HCT116 (cell line): ENCODE data around the gene CEP131. TPM values are rescaled to one million over a fixed set of nuclear protein-coding genes. Genes with fewer than 3 reads are reported as not detected.

Source experiments
- ATAC-seq: fragments of 200-7000 bp; cut with Tn5 transposase; 2 replicates; pipeline ENCODE4 v1.9.1; 2020; ENCODE audit warnings: mild to moderate bottlenecking, moderate library complexity
- BruUV-seq: library from RNA; stranded (reverse); fragments of 400-500 nt; replicated peaks from 2 replicates; lab custom pipeline; 2021; lab: Mats Ljungman, UMichigan
- CTCF ChIA-PET: fragments of 300-600 bp; sonication (Branson Sonifier 250); formaldehyde crosslinking; loops from one replicate; lab custom pipeline; 2021; ENCODE audit warnings: antibody characterized with exemption; lab: Charles Lee
- POLR2A ChIA-PET: fragments of 300-600, 350-600 bp; sonication (Branson Sonifier 250); formaldehyde crosslinking; loops from one replicate; lab custom pipeline; 2021; ENCODE audit warnings: antibody characterized with exemption; lab: Charles Lee
- RAD21 ChIA-PET, 2 experiments: fragments of 300-600 bp; sonication (Branson Sonifier 250); formaldehyde crosslinking; loops; one replicate each; lab custom pipeline; 2023; ENCODE audit warnings: low total read pairs in 2 of 2; ENCODE audit not compliant: uncharacterized antibody in 2 of 2, unreplicated experiment in 2 of 2, low non-redundant PET in 1 of 2; lab: Charles Lee
- DNase-seq: peaks from one replicate; pipeline ENCODE4 v3.0.0-alpha.2; 2010; ENCODE audit warnings: low read depth, low spot score
- H2AFZ ChIP-seq: fragments of 200-600 bp; shearing (Covaris generic), sonication (generic); 2 replicates; pipeline ENCODE4 v1.6.1; 2017; ENCODE audit warnings: low read depth, mixed run types, mixed read lengths, antibody characterized with exemption, low read length; ENCODE audit not compliant: poor library complexity, severe bottlenecking
- H3K27ac ChIP-seq: 2 replicates; pipeline ENCODE4 v1.5.1; 2012; ENCODE audit warnings: low read depth, low read length
- H3K27me3 ChIP-seq: fragments of 200-600 bp; sonication (generic); 2 replicates; pipeline ENCODE4 v1.6.1; 2016; ENCODE audit warnings: mixed run types, low read length, mixed read lengths; ENCODE audit not compliant: insufficient read depth
- H3K36me3 ChIP-seq, 2 experiments: fragments of 200-500 bp in 1 of 2; fragments of 200-600 bp in 1 of 2; sonication (Bioruptor generic) in 1 of 2; sonication (generic) in 1 of 2; 2 replicates each; pipeline versions ENCODE4 v1.5.1 to v1.6.1; 2014 to 2016; ENCODE audit warnings: low read length in 2 of 2, inconsistent platforms in 1 of 2, mixed read lengths in 1 of 2, mixed run types in 1 of 2; ENCODE audit not compliant: insufficient read depth in 2 of 2, control insufficient read depth in 1 of 2
- H3K4me1 ChIP-seq, 2 experiments: fragments of 200-600 bp in 1 of 2; sonication (generic) in 1 of 2; 2 replicates each; pipeline versions ENCODE4 v1.5.1 to v1.6.1; 2012 to 2017; ENCODE audit warnings: low read length in 2 of 2, inconsistent platforms in 1 of 2, mild to moderate bottlenecking in 1 of 2, mixed read lengths in 1 of 2, mixed run types in 1 of 2, moderate library complexity in 1 of 2; ENCODE audit not compliant: insufficient read depth in 2 of 2, control insufficient read depth in 1 of 2
- H3K4me2 ChIP-seq: fragments of 200-600 bp; sonication (generic); 2 replicates; pipeline ENCODE4 v1.6.1; 2017; ENCODE audit warnings: mixed run types, low read length, mixed read lengths
- H3K4me3 ChIP-seq, 2 experiments: fragments of 200-600 bp in 1 of 2; sonication (generic) in 1 of 2; replicated peaks in 1 of 2; 2 replicates each; pipeline ENCODE4 v1.5.1; 2011 to 2016; ENCODE audit warnings: low read length in 2 of 2, control low read depth in 1 of 2, low read depth in 1 of 2, mild to moderate bottlenecking in 1 of 2, mixed read lengths in 1 of 2, mixed run types in 1 of 2
- H3K79me2 ChIP-seq: fragments of 200-600 bp; sonication (generic); 2 replicates; pipeline ENCODE4 v1.6.1; 2017; ENCODE audit warnings: mild to moderate bottlenecking, mixed run types, low read length, moderate library complexity, mixed read lengths; ENCODE audit not compliant: insufficient read depth
- H3K9ac ChIP-seq: fragments of 200-600 bp; sonication (generic); 2 replicates; pipeline ENCODE4 v1.6.1; 2016; ENCODE audit warnings: low read length, mixed read lengths
- H3K9me2 ChIP-seq: fragments of 200-600 bp; sonication (generic), shearing (Covaris generic); 2 replicates; pipeline ENCODE4 v1.6.1; 2017; ENCODE audit warnings: mixed run types, mild to moderate bottlenecking, moderate library complexity; ENCODE audit not compliant: insufficient read depth
- H3K9me3 ChIP-seq, 2 experiments: fragments of 200-500 bp in 1 of 2; fragments of 200-600 bp in 1 of 2; sonication (Bioruptor generic) in 1 of 2; sonication (generic) in 1 of 2; 2 replicates each; pipeline ENCODE4 v1.6.1; 2014 to 2017; ENCODE audit warnings: low read length in 2 of 2, mixed read lengths in 2 of 2, inconsistent platforms in 1 of 2, low read depth in 1 of 2, mild to moderate bottlenecking in 1 of 2, mixed run types in 1 of 2, moderate library complexity in 1 of 2; ENCODE audit not compliant: control insufficient read depth in 1 of 2, insufficient read depth in 1 of 2
- H4K20me1 ChIP-seq: fragments of 200-600 bp; sonication (generic), shearing (Covaris generic); 2 replicates; pipeline ENCODE4 v1.6.1; 2017; ENCODE audit warnings: mixed run types, mild to moderate bottlenecking, moderate library complexity; ENCODE audit not compliant: insufficient read depth
- ATF3 ChIP-seq: IDR thresholded peaks from 2 replicates; pipeline ENCODE4 v1.6.1; 2012
- CBX3 ChIP-seq: IDR thresholded peaks from 2 replicates; pipeline ENCODE4 v1.6.1; 2012; ENCODE audit warnings: low read depth
- CEBPB ChIP-seq: IDR thresholded peaks from 2 replicates; pipeline ENCODE4 v1.6.1; 2012; ENCODE audit warnings: low read depth
- EGR1 ChIP-seq: IDR thresholded peaks from 2 replicates; pipeline ENCODE4 v1.6.1; 2012; ENCODE audit warnings: low read depth
- EZH2 ChIP-seq: fragments of 200-600 bp; sonication (generic); IDR thresholded peaks from 2 replicates; pipeline ENCODE4 v1.6.1; 2017; ENCODE audit warnings: antibody characterized with exemption, mixed run types
- EZH2phosphoT487 ChIP-seq: fragments of 200-600 bp; IDR thresholded peaks from 2 replicates; pipeline ENCODE4 v1.6.1; 2018; ENCODE audit warnings: antibody characterized with exemption, borderline replicate concordance
- FOSL1 ChIP-seq: IDR thresholded peaks from 2 replicates; pipeline ENCODE4 v1.6.1; 2012; ENCODE audit warnings: low read depth
- JUND ChIP-seq: IDR thresholded peaks from 2 replicates; pipeline ENCODE4 v1.6.1; 2012
- MAX ChIP-seq: IDR thresholded peaks from 2 replicates; pipeline ENCODE4 v1.6.1; 2012
- POLR2A ChIP-seq: IDR thresholded peaks from 2 replicates; pipeline ENCODE4 v1.7.0; 2011; ENCODE audit warnings: borderline replicate concordance; ENCODE audit not compliant: insufficient read depth, insufficient read length; ENCODE audit errors: extremely low read depth
- POLR2AphosphoS5 ChIP-seq: IDR thresholded peaks from 2 replicates; pipeline ENCODE4 v1.6.1; 2011; ENCODE audit warnings: mild to moderate bottlenecking, low read depth, low read length, moderate library complexity
- REST ChIP-seq: IDR thresholded peaks from 2 replicates; pipeline ENCODE4 v1.6.1; 2012; ENCODE audit warnings: low read depth
- SIN3A ChIP-seq: IDR thresholded peaks from 2 replicates; pipeline ENCODE4 v1.6.1; 2012; ENCODE audit warnings: low read depth
- SRF ChIP-seq: IDR thresholded peaks from 2 replicates; pipeline ENCODE4 v1.6.1; 2012; ENCODE audit warnings: low read depth
- TCF7L2 ChIP-seq: IDR thresholded peaks from 2 replicates; pipeline ENCODE4 v1.7.0; 2011; ENCODE audit warnings: borderline replicate concordance, inconsistent platforms; ENCODE audit not compliant: insufficient read depth, insufficient read length; ENCODE audit errors: extremely low read depth
- YY1 ChIP-seq: IDR thresholded peaks from 2 replicates; pipeline ENCODE4 v1.6.1; 2011; ENCODE audit warnings: low read length, low read depth, moderate library complexity, mild to moderate bottlenecking; ENCODE audit not compliant: insufficient replicate concordance; ENCODE audit errors: extremely low read depth
- ZFX ChIP-seq: fragments of 450-650 bp; IDR thresholded peaks from 2 replicates; pipeline ENCODE4 v1.6.1; 2017
- ZNF274 ChIP-seq: fragments of 200-500 bp; sonication (Bioruptor generic); IDR thresholded peaks from 2 replicates; pipeline ENCODE4 v1.6.1; 2014; ENCODE audit warnings: mild to moderate bottlenecking, low read depth, low read length, inconsistent platforms
- intact Hi-C: fragments of 100-400 bp; cut with micrococcal nuclease; formaldehyde crosslinking; loops from 2 replicates; pipeline ENCODE4 v1.10.0; 2022
- total RNA-seq: library from RNA; stranded (reverse); gene quantifications from one replicate; pipeline ENCODE4 v1.2.1, GENCODE V29; 2021; ENCODE audit not compliant: unreplicated experiment
- TF ChIP-seq, protein P1 (sequence below): IDR thresholded peaks from 2 replicates; pipeline ENCODE4 v1.6.1; 2011; ENCODE audit warnings: mild to moderate bottlenecking, low read length, moderate library complexity; ENCODE audit not compliant: insufficient replicate concordance; ENCODE audit errors: extremely low read depth

CEP131 gene
- total RNA-seq, 1 experiment from 2014 or later, result 30.2 TPM

DNA sequence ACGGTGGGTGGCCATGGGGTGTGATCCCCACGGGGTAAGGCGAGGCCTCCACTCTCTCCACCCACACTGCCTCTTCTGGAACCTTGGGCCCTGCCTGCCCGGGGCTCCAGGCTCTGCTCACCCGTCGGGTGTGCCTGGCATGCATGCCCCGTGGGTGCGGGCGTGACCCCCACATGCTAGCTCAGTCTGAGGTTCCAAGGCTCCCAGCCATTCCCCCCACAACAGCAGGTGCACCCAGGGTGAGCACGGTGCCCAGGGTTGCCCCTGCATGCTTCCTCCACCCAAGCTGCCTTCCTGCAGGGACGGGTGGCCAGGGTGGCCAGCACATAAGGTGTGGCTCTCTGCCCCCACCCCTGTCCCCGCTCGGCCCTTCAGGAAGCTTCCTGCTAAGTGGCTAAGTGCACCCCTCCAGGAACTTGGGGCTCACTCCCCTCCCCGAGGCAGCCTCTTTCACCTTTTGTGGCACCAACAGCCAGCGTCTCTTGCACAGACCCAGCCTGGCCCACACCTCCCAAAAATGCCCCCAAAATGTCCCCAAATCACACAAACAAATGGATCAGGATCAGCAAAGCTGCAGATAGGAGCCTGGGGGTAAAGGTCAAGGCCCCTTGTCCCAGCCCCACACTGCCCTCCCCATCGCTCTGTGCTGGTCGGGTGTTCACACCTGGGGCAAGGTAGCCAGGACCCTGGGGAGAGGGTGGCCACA lies 78.9 kb downstream of the CEP131 start:
- no TSS peak for BruUV-seq
- H2AFZ ChIP-seq, result no peak overlapping the region
- no peaks in the 10 kb centered on the region for H3K27me3 ChIP-seq
- no peaks in the 10 kb centered on the region for H3K79me2 ChIP-seq
- H3K4me1 ChIP-seq, result peaks cover 6 to 12% of the 10 kb centered on the region in 2 experiments; a peak in 3 of 4 replicates
- no peak for ATAC-seq
- H3K9me3 ChIP-seq, result no peaks in the 10 kb centered on the region
- peak overlapping the region; percentile 9; the same call in 1 of the 2 replicates for H3K27ac ChIP-seq
- no peak overlapping the region for H3K4me2 ChIP-seq
- DNase-seq, result no peak
- no peak for TF ChIP-seq ZNF274
- no peak for TF ChIP-seq POLR2A
- TF ChIP-seq FOSL1, result no peak
- TF ChIP-seq ZFX, result no peak
- TF ChIP-seq EZH2phosphoT487, result no peak
- no peak for TF ChIP-seq POLR2AphosphoS5
- TF ChIP-seq ATF3, result no peak
- TF ChIP-seq SIN3A, result no peak
- TF ChIP-seq MAX, result no peak
- no peak for TF ChIP-seq YY1
- no peak for TF ChIP-seq CEBPB
- TF ChIP-seq, protein P1, sequence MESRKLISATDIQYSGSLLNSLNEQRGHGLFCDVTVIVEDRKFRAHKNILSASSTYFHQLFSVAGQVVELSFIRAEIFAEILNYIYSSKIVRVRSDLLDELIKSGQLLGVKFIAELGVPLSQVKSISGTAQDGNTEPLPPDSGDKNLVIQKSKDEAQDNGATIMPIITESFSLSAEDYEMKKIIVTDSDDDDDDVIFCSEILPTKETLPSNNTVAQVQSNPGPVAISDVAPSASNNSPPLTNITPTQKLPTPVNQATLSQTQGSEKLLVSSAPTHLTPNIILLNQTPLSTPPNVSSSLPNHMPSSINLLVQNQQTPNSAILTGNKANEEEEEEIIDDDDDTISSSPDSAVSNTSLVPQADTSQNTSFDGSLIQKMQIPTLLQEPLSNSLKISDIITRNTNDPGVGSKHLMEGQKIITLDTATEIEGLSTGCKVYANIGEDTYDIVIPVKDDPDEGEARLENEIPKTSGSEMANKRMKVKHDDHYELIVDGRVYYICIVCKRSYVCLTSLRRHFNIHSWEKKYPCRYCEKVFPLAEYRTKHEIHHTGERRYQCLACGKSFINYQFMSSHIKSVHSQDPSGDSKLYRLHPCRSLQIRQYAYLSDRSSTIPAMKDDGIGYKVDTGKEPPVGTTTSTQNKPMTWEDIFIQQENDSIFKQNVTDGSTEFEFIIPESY, result no peak
- TF ChIP-seq EZH2, result no peak
- TF ChIP-seq TCF7L2, result no peak
- TF ChIP-seq JUND, result no peak
- TF ChIP-seq CBX3, result no peak
- no peak for TF ChIP-seq SRF
- no peak for TF ChIP-seq REST
- TF ChIP-seq EGR1, result no peak
- TF ChIP-seq, all 23 proteins: peak for 0
- no peaks in the 10 kb centered on the region for H4K20me1 ChIP-seq
- RAD21 ChIA-PET, result interaction anchor here in 1 of 2 experiments (0.6 kb wide), 1 partner anchor 31 kb away, joined by 4 read pairs; no protein-coding TSS in a partner anchor
- no peak overlapping the region for H3K4me3 ChIP-seq
- H3K36me3 ChIP-seq, result no peaks in the 10 kb centered on the region
- POLR2A ChIA-PET, result interaction anchor here (0.7 kb wide), 1 partner anchor 91 kb away, joined by 3 read pairs; no protein-coding TSS in a partner anchor
- no peak overlapping the region for H3K9ac ChIP-seq
- CTCF ChIA-PET, result interaction anchor here (1.5 to 1.8 kb wide), 3 partner anchors 90 to 394 kb away, joined by 4 to 6 read pairs (median 4); no protein-coding TSS in a partner anchor
- intact Hi-C loops, result loop anchor here (5.0 kb wide), 2 partner anchors 328 to 343 kb away; no protein-coding TSS in a partner anchor
- H3K9me2 ChIP-seq, result no peaks in the 10 kb centered on the region
